Neutrophil (primary cell): ENCODE data around the gene MXI1.
"Not testable (repeated sequence)": the region's sequence is repeated elsewhere in the genome, so short reads cannot be mapped to it uniquely, and the experiment has no call there.

ENCODE experiments used
- H3K27ac ChIP-seq: fragments of 200-600 bp; sonication (generic); 2 replicates; pipeline ENCODE4 v1.5.1; 2016; ENCODE audit warnings: mild to moderate bottlenecking, moderate library complexity
- H3K27me3 ChIP-seq: fragments of 200-600 bp; sonication (generic); 2 replicates; pipeline ENCODE4 v1.6.0; 2016; ENCODE audit warnings: mild to moderate bottlenecking
- H3K36me3 ChIP-seq: fragments of 200-600 bp; sonication (generic); 2 replicates; pipeline ENCODE4 v1.5.1; 2017
- H3K4me1 ChIP-seq, 2 experiments: fragments of 200-600 bp in 1 of 2; sonication (generic) in 1 of 2; 1 replicate in 1 of 2; 2 replicates in 1 of 2; pipeline versions ENCODE4 v1.5.1 to v1.6.1; 2013 to 2016; ENCODE audit warnings: low read depth in 1 of 2, low read length in 1 of 2, mild to moderate bottlenecking in 1 of 2, moderate library complexity in 1 of 2; ENCODE audit not compliant: control insufficient read depth in 1 of 2, insufficient read depth in 1 of 2
- H3K4me3 ChIP-seq, 2 experiments: fragments of 200-600 bp in 1 of 2; sonication (generic) in 1 of 2; 1 replicate in 1 of 2; 2 replicates in 1 of 2; pipeline ENCODE4 v1.5.1; 2013 to 2016; ENCODE audit warnings: low read depth in 1 of 2, low read length in 1 of 2, mild to moderate bottlenecking in 1 of 2, moderate library complexity in 1 of 2
- H3K9me3 ChIP-seq: fragments of 200-600 bp; sonication (generic); 2 replicates; pipeline ENCODE4 v1.5.1; 2016
- CTCF ChIP-seq: fragments of 200-600 bp; sonication (generic); IDR thresholded peaks from 2 replicates; pipeline ENCODE4 v1.5.1; 2016; ENCODE audit warnings: antibody characterized with exemption

MXI1 gene

GRCh38 chr10:110244550-110244949 is 37.1 kb downstream of the MXI1 start:
- H3K9me3 ChIP-seq: no peaks in the 10 kb centered on the region
- no peak for TF ChIP-seq CTCF
- H3K4me1 ChIP-seq: peaks cover 3 to 5% of the 10 kb centered on the region in 2 experiments
- peaks cover 8% of the 10 kb centered on the region for H3K36me3 ChIP-seq
- H3K4me3 ChIP-seq: no peak overlapping the region
- no peaks in the 10 kb centered on the region for H3K27me3 ChIP-seq
- no peak overlapping the region for H3K27ac ChIP-seq

GRCh38 chr10:110247833-110248232 is 40.4 kb downstream of the MXI1 start:
- not testable (repeated sequence) for H3K27ac ChIP-seq, H3K4me3 ChIP-seq, H3K27me3 ChIP-seq, H3K9me3 ChIP-seq, H3K4me1 ChIP-seq, H3K36me3 ChIP-seq

DNA sequence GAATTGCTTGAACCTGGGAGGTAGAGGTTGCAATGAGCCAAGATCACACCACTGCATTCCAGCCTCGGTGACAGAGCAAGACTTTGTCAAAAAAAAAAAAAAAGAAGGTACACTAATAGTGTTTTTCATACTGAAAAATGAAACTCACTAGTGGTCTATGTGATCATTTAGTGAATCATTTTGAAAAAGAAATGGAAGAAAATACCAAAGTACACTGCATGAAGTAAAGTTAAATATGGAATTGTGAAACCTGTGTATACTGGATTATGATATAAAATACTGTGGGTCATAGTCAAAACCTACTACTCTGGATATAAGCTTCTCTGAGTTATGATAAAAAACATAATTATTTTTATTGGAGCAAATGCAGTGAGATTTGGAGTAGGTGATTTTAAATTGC is 42.1 kb downstream of the MXI1 start:
- H3K36me3 ChIP-seq, H3K4me1 ChIP-seq: not testable (repeated sequence)

GRCh38 chr10:110251392-110251791 is 44.0 kb downstream of the MXI1 start:
- H3K4me1 ChIP-seq, H3K27ac ChIP-seq, H3K27me3 ChIP-seq, H3K36me3 ChIP-seq, H3K4me3 ChIP-seq, H3K9me3 ChIP-seq: not testable (repeated sequence)

More for the DNA sequence above, 42.1 kb downstream of the MXI1 start:
- not testable (repeated sequence) for H3K9me3 ChIP-seq, H3K27me3 ChIP-seq, H3K4me3 ChIP-seq, H3K27ac ChIP-seq

- H3K4me3 ChIP-seq: no peak overlapping the region
- TF ChIP-seq CTCF: no peak
- H3K4me1 ChIP-seq: peaks cover 0 to 3% of the 10 kb centered on the region in 2 experiments
- H3K9me3 ChIP-seq: no peaks in the 10 kb centered on the region
- no peaks in the 10 kb centered on the region for H3K36me3 ChIP-seq
- no peak overlapping the region for H3K27ac ChIP-seq
- H3K27me3 ChIP-seq: no peaks in the 10 kb centered on the region
These were observed 44.7 kb downstream of the MXI1 start for GRCh38 chr10:110252151-110252550.

DNA sequence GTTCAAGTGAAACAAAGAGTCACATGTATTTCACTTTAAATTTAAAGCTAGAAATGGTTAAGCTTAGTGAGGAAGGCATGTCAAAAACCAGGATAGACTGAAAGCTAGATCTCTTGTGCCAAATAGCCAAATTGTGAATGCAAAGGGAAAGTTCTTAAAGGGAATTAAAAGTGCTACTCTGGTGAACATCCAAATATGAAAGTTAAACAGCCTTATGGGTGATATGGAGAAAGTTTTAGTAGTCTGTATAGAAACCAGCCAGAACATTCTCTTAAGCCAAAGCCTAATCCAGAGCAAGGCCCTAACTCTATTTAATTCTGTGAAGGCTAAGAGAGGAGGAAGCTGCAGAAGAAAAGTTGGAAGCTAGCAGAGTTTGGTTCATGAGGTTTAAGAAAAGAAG is 47.1 kb downstream of the MXI1 start:
- no peaks in the 10 kb centered on the region for H3K27me3 ChIP-seq

DNA sequence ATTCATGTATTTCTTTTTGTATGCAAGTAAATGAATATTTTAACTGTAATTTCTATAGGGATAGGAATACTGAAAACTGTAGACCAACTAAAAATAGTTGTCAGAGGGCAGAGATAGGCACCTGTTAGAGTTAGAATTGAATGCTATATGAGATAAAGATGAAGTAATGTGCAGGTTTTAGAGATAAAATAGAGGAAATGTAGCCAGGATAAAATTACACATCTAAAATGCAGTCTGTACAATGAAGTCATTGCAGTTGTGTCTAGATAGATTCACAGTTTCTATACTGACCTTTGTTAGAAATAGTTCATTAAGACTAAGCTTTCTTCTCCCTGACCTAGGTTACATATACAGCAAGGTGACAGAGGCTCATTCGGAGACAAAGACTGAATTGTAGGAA is 51.1 kb downstream of the MXI1 start:
- no peak overlapping the region for H3K4me3 ChIP-seq
- H3K27ac ChIP-seq: no peak overlapping the region
- H3K36me3 ChIP-seq: peaks cover 4% of the 10 kb centered on the region
- H3K4me1 ChIP-seq: peaks cover 0 to 3% of the 10 kb centered on the region in 2 experiments
- TF ChIP-seq CTCF: no peak
- H3K9me3 ChIP-seq: no peaks in the 10 kb centered on the region
- H3K27me3 ChIP-seq: no peaks in the 10 kb centered on the region

More for the DNA sequence above, 47.1 kb downstream of the MXI1 start:
- Histone ChIP-seq H3K4me3 (no peak overlapping the region), H3K4me1 (peaks cover 0 to 3% of the 10 kb centered on the region in 2 experiments), H3K36me3 (no peaks in the 10 kb centered on the region), H3K9me3 (no peaks in the 10 kb centered on the region), H3K27ac (peak overlapping the region; percentile 17)
- no peak for TF ChIP-seq CTCF
